Parathyroid adenoma (tissue), 2 donors: ENCODE results near the gene FLYWCH2.

Experiments used
- H2AFZ ChIP-seq: fragments of 300-600 bp; sonication (generic); one replicate; pipeline ENCODE4 v1.7.0; 2017; ENCODE audit warnings: antibody characterized with exemption, mild to moderate bottlenecking
- H3K27ac ChIP-seq: fragments of 300-600 bp; sonication (generic); one replicate; pipeline ENCODE4 v1.7.0; 2017
- H3K27me3 ChIP-seq: fragments of 300-600 bp; sonication (generic); one replicate; pipeline ENCODE4 v1.7.0; 2017; ENCODE audit warnings: low read length; ENCODE audit not compliant: control insufficient read depth, insufficient read depth
- H3K36me3 ChIP-seq: fragments of 300-600 bp; sonication (generic); one replicate; pipeline ENCODE4 v1.7.0; 2017; ENCODE audit warnings: low read length; ENCODE audit not compliant: control insufficient read depth, insufficient read depth
- H3K4me1 ChIP-seq: fragments of 300-600 bp; sonication (generic); one replicate; pipeline ENCODE4 v1.7.0; 2017; ENCODE audit warnings: control low read depth
- H3K4me2 ChIP-seq: fragments of 300-600 bp; sonication (generic); one replicate; pipeline ENCODE4 v1.7.0; 2017; ENCODE audit warnings: low read length
- H3K4me3 ChIP-seq: fragments of 300-600 bp; sonication (generic); one replicate; pipeline ENCODE4 v1.7.0; 2017; ENCODE audit warnings: low read depth, low read length
- H3K79me2 ChIP-seq: fragments of 300-600 bp; sonication (generic); one replicate; pipeline ENCODE4 v1.7.0; 2017; ENCODE audit warnings: control low read depth
- H3K9ac ChIP-seq: fragments of 300-600 bp; sonication (generic); one replicate; pipeline ENCODE4 v1.7.0; 2017; ENCODE audit warnings: mild to moderate bottlenecking
- H3K9me3 ChIP-seq: fragments of 300-600 bp; sonication (generic); one replicate; pipeline ENCODE4 v1.7.0; 2017; ENCODE audit warnings: low read length; ENCODE audit not compliant: control insufficient read depth
- TF ChIP-seq, protein P1 (sequence below): fragments of 300-600 bp; sonication (generic); IDR thresholded peaks from one replicate; pipeline ENCODE4 v1.7.0; 2017; ENCODE audit warnings: antibody characterized with exemption, mild to moderate bottlenecking
- donor health status: primary hyperparathyroidism.

Gene FLYWCH2

DNA sequence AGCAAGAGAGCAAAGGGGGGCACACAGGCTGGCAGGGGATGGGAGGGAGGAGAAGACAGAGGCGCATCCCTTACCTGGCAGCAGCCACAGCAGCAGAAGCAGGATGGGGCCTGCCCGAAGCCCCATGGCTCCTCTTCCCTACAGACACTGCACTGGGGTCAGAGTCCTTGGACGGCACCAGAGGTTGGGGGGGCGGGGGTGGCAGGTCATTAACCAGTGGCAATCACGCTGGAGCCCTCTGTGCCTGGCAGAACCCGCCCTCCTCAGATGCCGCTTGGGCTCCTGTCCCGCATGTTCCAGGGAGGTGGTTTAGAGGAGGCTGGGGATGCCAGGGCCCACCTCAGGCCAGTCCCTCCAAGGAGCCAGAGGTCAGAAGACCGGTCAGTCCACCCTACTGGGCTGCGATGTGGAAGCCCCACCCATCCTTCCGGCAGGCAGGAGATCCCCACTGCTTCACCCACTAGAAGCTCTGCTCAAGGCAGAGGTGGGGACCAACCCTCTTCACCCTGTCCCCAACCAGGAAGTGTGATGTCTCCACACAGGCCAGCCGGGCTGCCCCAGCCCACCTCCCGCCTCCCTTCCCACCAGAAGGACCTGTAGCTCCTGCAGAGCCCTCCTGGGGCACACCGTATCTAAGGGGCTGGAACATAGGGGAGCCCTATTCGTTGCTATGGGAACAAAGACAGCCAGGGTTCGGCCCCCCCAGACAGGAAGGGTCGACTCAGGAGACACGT is 41.2 kb upstream of the FLYWCH2 start:
- H3K27me3 ChIP-seq = no peaks in the 10 kb centered on the region
- TF ChIP-seq, protein P1, sequence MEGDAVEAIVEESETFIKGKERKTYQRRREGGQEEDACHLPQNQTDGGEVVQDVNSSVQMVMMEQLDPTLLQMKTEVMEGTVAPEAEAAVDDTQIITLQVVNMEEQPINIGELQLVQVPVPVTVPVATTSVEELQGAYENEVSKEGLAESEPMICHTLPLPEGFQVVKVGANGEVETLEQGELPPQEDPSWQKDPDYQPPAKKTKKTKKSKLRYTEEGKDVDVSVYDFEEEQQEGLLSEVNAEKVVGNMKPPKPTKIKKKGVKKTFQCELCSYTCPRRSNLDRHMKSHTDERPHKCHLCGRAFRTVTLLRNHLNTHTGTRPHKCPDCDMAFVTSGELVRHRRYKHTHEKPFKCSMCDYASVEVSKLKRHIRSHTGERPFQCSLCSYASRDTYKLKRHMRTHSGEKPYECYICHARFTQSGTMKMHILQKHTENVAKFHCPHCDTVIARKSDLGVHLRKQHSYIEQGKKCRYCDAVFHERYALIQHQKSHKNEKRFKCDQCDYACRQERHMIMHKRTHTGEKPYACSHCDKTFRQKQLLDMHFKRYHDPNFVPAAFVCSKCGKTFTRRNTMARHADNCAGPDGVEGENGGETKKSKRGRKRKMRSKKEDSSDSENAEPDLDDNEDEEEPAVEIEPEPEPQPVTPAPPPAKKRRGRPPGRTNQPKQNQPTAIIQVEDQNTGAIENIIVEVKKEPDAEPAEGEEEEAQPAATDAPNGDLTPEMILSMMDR = no peak
- H3K4me2 ChIP-seq = peak overlapping the region; percentile 13
- H3K4me1 ChIP-seq = peaks cover 4% of the 10 kb centered on the region
- H3K36me3 ChIP-seq = no peaks in the 10 kb centered on the region
- H3K9me3 ChIP-seq = no peaks in the 10 kb centered on the region
- H2AFZ ChIP-seq = peak overlapping the region; percentile 75
- no peak overlapping the region for H3K4me3 ChIP-seq
- no peaks in the 10 kb centered on the region for H3K79me2 ChIP-seq
- no peak overlapping the region for H3K9ac ChIP-seq
- H3K27ac ChIP-seq = peak overlapping the region; percentile 7

DNA sequence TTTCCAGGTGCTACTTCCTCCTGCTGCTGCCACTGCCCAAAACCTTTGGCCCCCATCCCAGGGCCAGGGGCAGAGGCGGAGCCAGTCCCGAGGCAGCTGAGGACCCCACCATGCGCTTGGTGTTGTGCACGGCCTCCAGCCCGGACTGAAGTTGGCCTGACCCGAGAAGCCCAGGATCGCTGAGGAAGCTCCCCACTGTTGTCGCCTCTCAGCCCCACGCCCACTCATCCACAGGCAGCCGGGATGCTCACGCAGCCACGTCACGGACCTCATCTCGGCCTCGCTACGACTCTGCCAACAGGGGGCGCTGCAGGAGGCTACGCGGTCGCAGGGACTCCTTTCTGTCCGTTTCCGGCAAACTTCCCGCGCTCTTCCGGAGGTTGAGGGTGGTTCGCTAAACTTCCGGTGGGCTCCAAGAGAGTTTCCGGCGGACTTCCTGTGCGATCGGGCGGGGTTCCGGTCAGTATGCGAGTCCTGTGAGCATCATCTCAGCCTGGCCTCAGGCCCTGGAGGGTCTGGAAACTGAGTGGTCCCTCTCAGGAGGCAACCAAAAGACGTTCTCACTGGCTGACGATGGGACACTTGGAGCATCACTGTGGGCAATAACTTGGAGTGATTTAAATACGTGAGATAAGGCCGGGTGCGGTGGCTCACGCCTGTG is 40.5 kb upstream of the FLYWCH2 start:
- Histone ChIP-seq H3K9ac (no peak overlapping the region), H3K36me3 (no peaks in the 10 kb centered on the region), H3K9me3 (no peaks in the 10 kb centered on the region), H3K4me1 (peaks cover 4% of the 10 kb centered on the region), H3K4me2 (no peak overlapping the region), H3K27ac (peak overlapping the region; percentile 7), H3K4me3 (no peak overlapping the region), H3K27me3 (no peaks in the 10 kb centered on the region), H2AFZ (peak overlapping the region; percentile 75), H3K79me2 (no peaks in the 10 kb centered on the region)
- TF ChIP-seq, protein P1 = peak; percentile 56

GRCh38 chr16:2843526-2843925 is 39.5 kb upstream of the FLYWCH2 start:
- Histone ChIP-seq H3K27me3 (no peaks in the 10 kb centered on the region), H2AFZ (no peak overlapping the region)
- TF ChIP-seq, protein P1 = no peak

GRCh38 chr16:2845116-2845515 is 37.9 kb upstream of the FLYWCH2 start:
- Histone ChIP-seq H3K79me2 (no peaks in the 10 kb centered on the region), H3K4me1 (peaks cover 4% of the 10 kb centered on the region), H3K9me3 (no peaks in the 10 kb centered on the region), H3K27me3 (no peaks in the 10 kb centered on the region), H3K27ac (no peak overlapping the region), H3K4me3 (no peak overlapping the region), H3K36me3 (no peaks in the 10 kb centered on the region), H2AFZ (no peak overlapping the region), H3K9ac (no peak overlapping the region), H3K4me2 (no peak overlapping the region)
- TF ChIP-seq, protein P1 = no peak

More at GRCh38 chr16:2843526-2843925, 39.5 kb upstream of the FLYWCH2 start:
- Histone ChIP-seq H3K9me3 (no peaks in the 10 kb centered on the region), H3K36me3 (no peaks in the 10 kb centered on the region), H3K27ac (no peak overlapping the region), H3K79me2 (no peaks in the 10 kb centered on the region), H3K4me2 (no peak overlapping the region), H3K4me3 (no peak overlapping the region), H3K9ac (no peak overlapping the region), H3K4me1 (peaks cover 4% of the 10 kb centered on the region)
